ENCODE data around the gene FBRS. TPM values are rescaled to one million over a fixed set of nuclear protein-coding genes. Genes with fewer than 3 reads are reported as not detected.
A peak's percentile ranks its signal among the peaks of the same experiment; 100 is the strongest.
"Not testable (repeated sequence)": the region's sequence is repeated elsewhere in the genome, so short reads cannot be mapped to it uniquely, and the experiment has no call there.

Gene FBRS
- total RNA-seq, 1 donor from 2014 or later, result 20.6 TPM

DNA sequence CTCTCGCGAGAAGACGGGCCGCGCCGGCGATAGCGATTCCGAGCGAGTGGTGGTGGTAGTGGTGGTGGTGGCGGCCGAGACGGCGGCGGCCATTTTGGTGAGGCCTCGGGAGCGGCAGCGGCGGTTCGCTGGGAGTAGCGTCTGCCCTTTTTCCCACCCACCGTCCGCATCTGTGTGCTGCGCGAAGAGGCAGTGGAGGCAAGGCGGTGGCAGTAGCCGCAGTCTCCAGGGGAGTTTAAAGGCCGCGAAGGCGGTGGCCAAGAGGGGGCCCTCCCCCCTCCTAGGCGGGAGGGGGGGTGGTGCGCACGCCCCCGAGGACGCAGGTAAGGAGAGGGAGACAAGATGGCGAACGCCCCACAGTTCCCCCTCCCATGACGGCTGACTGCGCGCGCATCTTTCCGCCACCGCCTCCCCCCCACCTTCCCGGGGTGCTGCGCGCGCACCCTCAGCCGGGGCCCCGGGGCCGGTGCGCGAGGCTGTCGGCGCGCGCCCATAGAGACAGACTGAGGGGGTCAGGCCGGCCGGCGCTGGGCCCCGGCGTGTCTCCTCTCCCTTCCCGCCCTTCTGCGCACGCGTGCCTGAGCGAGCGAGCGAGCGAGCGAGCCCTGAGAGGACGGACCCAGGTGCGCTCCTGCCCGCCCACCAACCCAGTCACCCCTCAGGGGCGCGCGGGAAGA is 40.0 kb downstream of the FBRS start:
- DNase-seq (ENCODE audit: low read depth), result peak; percentile 56

GRCh38 chr16:30698816-30699614 is 40.8 kb downstream of the FBRS start, which contains the start of gene SRCAP:
Gene SRCAP (plus strand): TSS chr16:30699171. CDS start chr16:30700825, 1,654 bp downstream.
- DNase-seq (ENCODE audit: low read depth), result peak; percentile 60

- no peak for DNase-seq (ENCODE audit: low read depth)
Observed at GRCh38 chr16:30699615-30700099, 41.4 kb downstream of the FBRS start.

DNA sequence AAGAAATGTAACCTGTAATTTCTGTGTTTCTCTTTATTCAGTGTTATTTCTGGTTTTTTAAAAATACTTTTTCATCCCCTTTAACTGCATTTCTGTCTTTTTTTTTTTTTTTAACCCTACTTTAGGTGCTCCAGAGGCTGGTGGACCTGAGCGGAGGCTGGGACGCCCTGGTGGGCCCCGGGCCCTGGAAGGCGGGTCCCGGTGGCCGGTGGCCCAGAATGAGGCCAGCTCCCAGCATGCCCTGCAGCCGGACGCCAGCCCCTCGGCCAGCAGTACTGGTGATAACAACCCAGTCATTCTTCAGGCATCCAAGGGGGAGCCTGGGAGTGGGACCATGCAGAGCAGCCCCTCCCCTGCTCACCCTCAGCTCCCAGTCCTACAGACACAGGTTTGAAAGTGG is 42.3 kb downstream of the FBRS start:
- no peak for DNase-seq (ENCODE audit: low read depth)

DNA sequence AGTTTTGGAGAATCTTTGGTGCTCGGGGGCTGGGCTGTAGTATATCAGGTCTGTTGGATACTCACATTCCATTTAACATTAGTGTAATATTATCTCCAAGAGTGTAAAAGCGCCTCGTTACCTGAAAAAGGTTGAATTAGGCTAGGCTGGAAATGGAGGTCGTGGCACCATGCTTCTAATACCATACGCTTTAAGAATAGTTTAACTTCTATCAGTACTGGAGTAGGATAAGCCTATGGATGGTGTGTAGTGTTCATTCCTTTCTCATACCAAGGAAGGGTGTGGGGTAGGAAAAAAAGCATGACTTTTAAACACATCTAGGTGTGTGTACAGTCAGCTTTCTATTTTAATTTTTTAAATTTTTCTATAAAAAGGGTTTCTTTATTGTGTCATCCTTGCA is 42.7 kb downstream of the FBRS start:
- no peak for DNase-seq (ENCODE audit: low read depth)

DNA sequence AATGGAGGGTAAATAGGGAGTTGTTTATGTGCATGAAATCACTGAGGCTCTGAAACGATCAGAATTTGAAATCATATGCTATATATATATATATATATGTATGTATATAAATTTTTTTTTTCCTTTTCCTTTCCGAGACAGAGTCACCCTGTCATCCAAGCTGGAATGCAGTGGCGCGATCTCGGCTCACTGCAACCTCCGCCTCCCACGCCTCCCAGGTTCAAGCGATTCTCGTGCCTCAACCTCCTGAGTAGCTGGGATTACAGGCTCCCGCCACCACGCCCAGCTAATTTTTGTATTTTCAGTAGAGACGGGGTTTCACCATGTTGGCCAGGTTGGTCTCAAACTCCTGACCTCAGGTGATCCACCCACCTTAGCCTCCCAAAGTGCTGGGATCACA is 44.8 kb downstream of the FBRS start:
- not testable (repeated sequence) for DNase-seq (ENCODE audit: low read depth)

GRCh38 chr16:30703971-30704370 is 45.7 kb downstream of the FBRS start:
- no peak for DNase-seq (ENCODE audit: low read depth)

GRCh38 chr16:30706046-30706445 is 47.8 kb downstream of the FBRS start:
- DNase-seq (ENCODE audit: low read depth), result no peak

GRCh38 chr16:30710971-30711370 is 52.7 kb downstream of the FBRS start:
- DNase-seq (ENCODE audit: low read depth), result no peak

GRCh38 chr16:30711712-30712111 is 53.5 kb downstream of the FBRS start:
- no peak for DNase-seq (ENCODE audit: low read depth)

- no peak for DNase-seq (ENCODE audit: low read depth)
Observed at GRCh38 chr16:30715750-30716445, 57.7 kb downstream of the FBRS start.

DNA sequence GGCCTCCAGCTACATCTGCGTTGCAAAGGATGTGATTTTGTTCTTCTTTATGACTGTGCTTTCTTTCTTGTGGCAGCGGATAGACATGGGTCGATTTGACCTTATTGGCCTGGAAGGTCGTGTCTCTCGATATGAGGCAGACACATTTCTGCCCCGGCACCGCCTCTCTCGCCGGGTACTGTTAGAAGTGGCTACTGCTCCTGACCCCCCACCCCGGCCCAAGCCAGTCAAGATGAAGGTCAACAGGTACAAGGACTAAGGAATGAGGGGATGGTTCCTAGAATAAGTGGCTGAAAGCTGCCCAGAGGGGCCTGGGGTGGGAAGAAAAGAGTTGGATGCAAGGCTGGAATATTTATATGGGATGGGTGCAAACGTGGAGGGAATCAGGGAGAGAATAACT is 61.9 kb downstream of the FBRS start:
- DNase-seq (ENCODE audit: low read depth), result no peak

Other genes starting within 250 kb of the FBRS start
- 24.5 and 49.8 TPM in 2 replicates for gene DCTPP1, start 228.4 kb upstream of the FBRS start, total RNA-seq
- gene SEPHS2, start 212.6 kb upstream of the FBRS start, total RNA-seq, result 9.2 and 19.0 TPM in 2 replicates
- gene ITGAL, start 185.7 kb upstream of the FBRS start, total RNA-seq, result not detected in 2 replicates
- gene ZNF768, start 131.9 kb upstream of the FBRS start, total RNA-seq, result 22.4 and 24.0 TPM in 2 replicates
- gene ZNF747, start 123.6 kb upstream of the FBRS start, total RNA-seq, result 7.5 and 11.7 TPM in 2 replicates
- 2.6 and 6.9 TPM in 2 replicates for gene ZNF764, start 100.1 kb upstream of the FBRS start, total RNA-seq
- 5.3 and 7.1 TPM in 2 replicates for gene ZNF688, start 86.7 kb upstream of the FBRS start, total RNA-seq
- 3.5 and 9.1 TPM in 2 replicates for gene ZNF785, start 72.7 kb upstream of the FBRS start, total RNA-seq
- gene ZNF689, start 48.0 kb upstream of the FBRS start, total RNA-seq, result 4.0 and 4.5 TPM in 2 replicates
- 6.3 and 10.0 TPM in 2 replicates for gene PRR14, start 7.5 kb upstream of the FBRS start, total RNA-seq
- 14.4 and 74.0 TPM in 2 replicates for gene SRCAP, start 40.7 kb downstream of the FBRS start, total RNA-seq
- gene PHKG2, start 90.0 kb downstream of the FBRS start, total RNA-seq, result 25.4 and 26.2 TPM in 2 replicates
- 2.7 and 2.8 TPM in 2 replicates for gene CFAP119, start 103.6 kb downstream of the FBRS start, total RNA-seq
- 58.0 and 108 TPM in 2 replicates for gene RNF40, start 103.9 kb downstream of the FBRS start, total RNA-seq
- gene ZNF629, start 128.8 kb downstream of the FBRS start, total RNA-seq, result 6.4 and 22.1 TPM in 2 replicates
- gene BCL7C, start 235.6 kb downstream of the FBRS start, total RNA-seq, result 21.7 and 29.0 TPM in 2 replicates
- 2.1 and 4.7 TPM in 2 replicates for gene CTF1, start 238.2 kb downstream of the FBRS start, total RNA-seq